C4-2B (cell line): ENCODE data around the gene CDX1.

Experiments
- H3K27ac ChIP-seq: fragments of 450-650 bp; 2 replicates; pipeline ENCODE4 v1.5.1; 2017
- ZFX ChIP-seq: fragments of 450-650 bp; IDR thresholded peaks from 2 replicates; pipeline ENCODE4 v1.6.1; 2017
- TF ChIP-seq, protein P1 (sequence below): fragments of 450-650 bp; conservative IDR thresholded peaks from 2 replicates; pipeline ENCODE4 v1.5.1; 2017; ENCODE audit warnings: mild to moderate bottlenecking

CDX1 gene

DNA sequence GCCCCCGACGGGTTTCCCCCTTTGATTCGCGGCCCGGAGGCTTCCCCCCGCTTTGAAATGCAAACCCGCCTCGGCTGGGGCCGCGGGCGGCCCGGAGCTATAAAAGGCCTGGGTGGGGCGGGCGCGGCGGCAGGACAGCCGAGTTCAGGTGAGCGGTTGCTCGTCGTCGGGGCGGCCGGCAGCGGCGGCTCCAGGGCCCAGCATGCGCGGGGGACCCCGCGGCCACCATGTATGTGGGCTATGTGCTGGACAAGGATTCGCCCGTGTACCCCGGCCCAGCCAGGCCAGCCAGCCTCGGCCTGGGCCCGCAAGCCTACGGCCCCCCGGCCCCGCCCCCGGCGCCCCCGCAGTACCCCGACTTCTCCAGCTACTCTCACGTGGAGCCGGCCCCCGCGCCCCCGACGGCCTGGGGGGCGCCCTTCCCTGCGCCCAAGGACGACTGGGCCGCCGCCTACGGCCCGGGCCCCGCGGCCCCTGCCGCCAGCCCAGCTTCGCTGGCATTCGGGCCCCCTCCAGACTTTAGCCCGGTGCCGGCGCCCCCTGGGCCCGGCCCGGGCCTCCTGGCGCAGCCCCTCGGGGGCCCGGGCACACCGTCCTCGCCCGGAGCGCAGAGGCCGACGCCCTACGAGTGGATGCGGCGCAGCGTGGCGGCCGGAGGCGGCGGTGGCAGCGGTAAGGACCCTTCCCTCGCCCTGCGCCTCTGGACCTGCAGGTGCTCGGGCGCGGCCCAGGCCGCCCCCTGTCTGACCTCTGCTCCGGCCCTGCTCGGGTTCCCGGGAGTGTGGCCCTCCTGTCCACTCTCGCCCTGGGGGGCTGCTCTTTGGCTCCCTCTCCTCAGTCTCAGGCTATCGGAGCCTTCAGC is at the start of gene CDX1:
CDX1 (plus strand) TSS at position 129 of the 862 bp plus-strand sequence; CDS start at position 228, 99 bp downstream.
- TF ChIP-seq ZFX = no peak
- TF ChIP-seq, protein P1, sequence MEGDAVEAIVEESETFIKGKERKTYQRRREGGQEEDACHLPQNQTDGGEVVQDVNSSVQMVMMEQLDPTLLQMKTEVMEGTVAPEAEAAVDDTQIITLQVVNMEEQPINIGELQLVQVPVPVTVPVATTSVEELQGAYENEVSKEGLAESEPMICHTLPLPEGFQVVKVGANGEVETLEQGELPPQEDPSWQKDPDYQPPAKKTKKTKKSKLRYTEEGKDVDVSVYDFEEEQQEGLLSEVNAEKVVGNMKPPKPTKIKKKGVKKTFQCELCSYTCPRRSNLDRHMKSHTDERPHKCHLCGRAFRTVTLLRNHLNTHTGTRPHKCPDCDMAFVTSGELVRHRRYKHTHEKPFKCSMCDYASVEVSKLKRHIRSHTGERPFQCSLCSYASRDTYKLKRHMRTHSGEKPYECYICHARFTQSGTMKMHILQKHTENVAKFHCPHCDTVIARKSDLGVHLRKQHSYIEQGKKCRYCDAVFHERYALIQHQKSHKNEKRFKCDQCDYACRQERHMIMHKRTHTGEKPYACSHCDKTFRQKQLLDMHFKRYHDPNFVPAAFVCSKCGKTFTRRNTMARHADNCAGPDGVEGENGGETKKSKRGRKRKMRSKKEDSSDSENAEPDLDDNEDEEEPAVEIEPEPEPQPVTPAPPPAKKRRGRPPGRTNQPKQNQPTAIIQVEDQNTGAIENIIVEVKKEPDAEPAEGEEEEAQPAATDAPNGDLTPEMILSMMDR = no peak
- H3K27ac ChIP-seq = no peak within 1 kb of the TSS

DNA sequence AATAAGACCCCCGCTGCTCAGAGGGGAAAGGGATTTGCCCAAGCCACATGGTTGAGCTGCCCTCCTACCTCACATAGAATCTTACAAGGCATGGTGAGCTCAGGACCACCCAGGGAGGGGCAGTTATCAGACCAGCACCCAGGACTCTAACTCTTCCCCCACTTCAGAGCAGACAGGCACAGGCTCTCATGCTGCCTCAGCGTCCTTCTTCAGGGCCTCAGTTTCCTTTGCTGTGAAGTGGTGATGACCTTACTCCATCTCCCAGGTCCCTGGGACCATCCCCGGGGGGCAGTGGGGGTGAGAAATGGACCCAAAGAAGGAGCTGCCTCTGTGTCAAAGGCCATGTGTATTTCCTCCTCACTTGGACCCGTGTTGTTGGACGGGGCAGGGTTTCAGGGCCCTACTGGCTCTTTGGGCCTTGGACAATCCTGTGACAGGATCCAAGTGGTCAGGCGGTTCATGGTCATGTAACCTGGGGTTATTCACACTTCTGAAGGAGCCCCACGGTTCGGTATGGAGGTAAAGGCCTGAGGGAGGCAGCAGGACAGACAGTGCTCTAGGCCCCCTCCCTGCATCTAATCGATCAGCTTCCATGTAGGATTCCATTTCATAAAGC is 48.5 kb upstream of the CDX1 start:
- TF ChIP-seq, protein P1 = no peak
- no peak for TF ChIP-seq ZFX

DNA sequence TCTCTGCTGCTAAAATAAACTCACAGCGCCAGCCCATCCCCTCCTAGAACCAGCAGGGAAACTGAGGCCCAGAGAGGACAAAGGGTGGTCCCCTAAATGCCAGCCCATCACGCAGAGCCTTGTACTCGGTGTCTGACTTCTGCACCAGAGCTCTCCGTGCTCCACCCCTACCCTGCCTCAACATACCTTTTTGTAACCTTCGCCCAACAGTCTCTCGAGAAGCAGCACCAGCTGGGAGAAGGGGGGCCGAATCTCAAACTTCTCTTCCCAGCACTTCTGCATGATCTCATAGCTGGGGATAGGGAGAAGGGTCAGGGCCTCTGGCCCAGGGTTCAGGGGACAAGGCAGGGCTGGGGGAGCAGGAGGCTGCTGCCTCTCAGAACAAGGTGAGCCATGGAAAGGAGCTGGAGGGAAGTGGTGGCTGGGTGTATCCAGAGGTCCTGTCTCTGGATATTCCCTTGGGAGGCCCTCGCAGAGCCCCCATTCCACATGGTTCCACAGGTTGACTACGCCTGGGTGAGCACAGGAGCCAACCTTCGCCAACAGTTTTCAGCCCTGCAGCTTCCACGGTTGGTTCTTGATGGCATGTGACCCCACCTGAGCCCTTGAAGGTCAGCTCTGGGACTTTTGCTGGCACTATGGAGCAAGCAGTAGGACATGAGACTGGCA is 47.9 kb upstream of the CDX1 start:
- H3K27ac ChIP-seq = no peak overlapping the region
- TF ChIP-seq, protein P1 = no peak
- TF ChIP-seq ZFX = no peak

More for the DNA sequence above, 48.5 kb upstream of the CDX1 start:
- H3K27ac ChIP-seq = no peak overlapping the region

DNA sequence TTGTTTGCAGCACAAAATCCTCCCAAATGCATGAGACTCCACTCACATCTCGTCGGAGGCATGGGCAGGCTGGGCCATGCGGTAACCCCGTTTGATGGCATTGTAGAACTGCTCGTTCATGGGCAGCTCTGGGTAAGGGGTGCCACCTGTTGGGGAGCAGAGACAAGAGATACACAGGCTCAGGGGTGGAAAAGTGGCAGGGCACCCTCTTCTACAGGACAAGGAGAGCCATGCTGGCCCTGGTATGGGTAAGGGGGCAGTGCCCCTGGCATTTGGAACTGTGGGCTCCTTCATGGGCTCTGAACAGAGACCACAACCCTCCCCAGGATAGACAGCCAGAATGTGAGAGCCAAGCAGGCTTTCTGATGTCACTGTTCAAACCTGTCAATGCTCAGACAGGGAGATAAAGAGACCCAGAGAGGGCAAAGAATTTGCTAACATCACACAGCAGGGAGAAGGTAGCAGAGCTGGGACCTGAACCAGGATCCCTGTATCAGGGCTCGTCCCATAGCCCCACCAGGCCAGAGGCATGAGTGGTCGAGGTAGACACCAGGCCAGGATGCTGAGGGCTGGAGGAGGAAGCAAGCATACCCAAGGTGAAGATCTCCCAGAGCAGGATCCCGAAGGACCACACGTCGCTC is 47.0 kb upstream of the CDX1 start:
- TF ChIP-seq, protein P1 = no peak
- TF ChIP-seq ZFX = no peak

DNA sequence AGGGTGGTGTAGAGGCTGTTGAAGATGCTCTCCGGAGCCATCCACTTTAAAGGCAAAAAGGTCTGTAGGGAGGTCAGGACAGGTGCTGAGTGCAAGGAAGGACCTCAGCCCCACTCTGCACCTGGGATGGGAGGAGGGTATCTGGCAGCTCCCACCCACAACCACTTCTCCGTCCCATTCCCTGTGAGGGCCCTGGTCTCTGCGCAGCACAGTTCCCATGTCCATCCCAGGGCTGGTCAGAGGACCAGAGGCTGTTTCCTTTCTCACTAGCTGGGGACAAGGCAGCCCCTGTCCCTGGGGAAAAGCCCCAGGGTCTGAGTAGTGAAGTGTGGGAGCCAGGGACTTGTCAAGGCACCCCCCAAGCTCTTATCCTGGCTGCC is 46.5 kb upstream of the CDX1 start:
- no peak overlapping the region for H3K27ac ChIP-seq
- TF ChIP-seq, protein P1 = no peak
- no peak for TF ChIP-seq ZFX

More for the DNA sequence above, 47.0 kb upstream of the CDX1 start:
- no peak overlapping the region for H3K27ac ChIP-seq

DNA sequence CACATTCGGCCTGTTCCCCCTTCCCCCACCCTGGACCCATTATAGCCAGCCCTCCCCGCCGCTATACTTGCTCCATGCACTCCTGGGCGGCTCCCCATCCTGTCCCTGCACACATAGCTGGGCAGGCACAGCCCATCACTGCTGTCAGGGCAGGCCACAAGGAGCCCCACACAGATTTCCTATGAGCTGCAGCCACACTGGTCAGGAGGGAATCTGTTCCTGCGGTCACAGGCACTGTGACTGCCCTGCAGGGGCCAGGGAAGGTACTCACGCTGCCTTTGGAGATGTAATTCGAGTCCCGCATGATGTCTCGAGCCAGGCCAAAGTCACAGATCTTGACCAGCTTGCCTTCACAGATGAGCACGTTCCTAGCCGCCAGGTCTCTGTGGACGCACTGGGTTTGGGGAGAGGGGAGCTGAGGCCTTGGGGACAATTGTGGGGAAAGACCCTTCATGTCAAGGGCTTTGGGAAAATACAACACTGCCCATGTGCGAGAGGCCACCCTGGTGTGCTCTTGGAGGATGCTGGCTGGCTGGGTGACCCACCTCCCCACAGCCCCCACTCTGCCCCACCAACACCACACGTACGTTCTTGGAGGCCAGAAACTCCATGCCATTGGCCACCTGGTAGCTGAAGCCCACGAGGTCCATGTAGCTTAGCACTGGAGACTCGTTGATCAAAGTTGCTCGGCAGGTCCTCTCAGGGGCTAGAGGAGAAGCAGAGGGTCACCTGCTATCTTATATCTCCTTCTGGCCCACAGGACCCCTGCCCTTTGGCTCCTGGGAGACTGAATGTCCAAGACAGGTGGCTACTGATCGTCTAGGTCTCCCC is 45.7 kb upstream of the CDX1 start:
- no peak for TF ChIP-seq ZFX
- TF ChIP-seq, protein P1 = no peak
- no peak overlapping the region for H3K27ac ChIP-seq
